GM19395 (cell line): ENCODE data around the gene PEAK3.
"Not testable (repeated sequence)": the region's sequence is repeated elsewhere in the genome, so short reads cannot be mapped to it uniquely, and the experiment has no call there.

Experiments used
- ATAC-seq: cut with Tn5 transposase; IDR thresholded peaks from one replicate; pipeline ENCODE4 v1.9.1; 2021; ENCODE audit warnings: mild to moderate bottlenecking, moderate library complexity; ENCODE audit not compliant: unreplicated experiment

Gene PEAK3

GRCh38 chr19:2289714-2290435 lies 7.9 kb upstream of the PEAK3 start:
- ATAC-seq, result no peak

- ATAC-seq, result no peak
These were observed 7.1 kb upstream of the PEAK3 start for GRCh38 chr19:2288818-2289713.

- no peak for ATAC-seq
These were observed 6.4 kb upstream of the PEAK3 start for GRCh38 chr19:2288338-2288817.

- ATAC-seq, result no peak
These were observed 5.8 kb upstream of the PEAK3 start for GRCh38 chr19:2287585-2288337.

GRCh38 chr19:2286402-2287140 lies 4.6 kb upstream of the PEAK3 start:
- ATAC-seq, result no peak

GRCh38 chr19:2283835-2284507 lies 2.0 kb upstream of the PEAK3 start:
- ATAC-seq, result no peak

- ATAC-seq, result no peak
These were observed 875 bp upstream of the PEAK3 start for GRCh38 chr19:2282862-2283237.

GRCh38 chr19:2281265-2282061 lies 512 bp downstream of the PEAK3 start:
- ATAC-seq, result not testable (repeated sequence)

GRCh38 chr19:2280633-2281264 lies 1.2 kb downstream of the PEAK3 start:
- ATAC-seq, result no peak

GRCh38 chr19:2278459-2279158 lies 3.4 kb downstream of the PEAK3 start:
- no peak for ATAC-seq

GRCh38 chr19:2277138-2277537 lies 4.8 kb downstream of the PEAK3 start:
- ATAC-seq, result no peak

GRCh38 chr19:2276429-2276986 lies 5.5 kb downstream of the PEAK3 start:
- no peak for ATAC-seq

GRCh38 chr19:2275588-2276428 lies 6.2 kb downstream of the PEAK3 start:
- ATAC-seq, result no peak

GRCh38 chr19:2274931-2275535 lies 6.9 kb downstream of the PEAK3 start:
- ATAC-seq, result no peak

GRCh38 chr19:2274185-2274711 lies 7.7 kb downstream of the PEAK3 start:
- no peak for ATAC-seq
